GM19438 (cell line): ENCODE results near the gene GLDC.

ENCODE experiments used
- ATAC-seq: cut with Tn5 transposase; IDR thresholded peaks from one replicate; pipeline ENCODE4 v1.9.1; 2021; ENCODE audit warnings: low read depth; ENCODE audit not compliant: unreplicated experiment

GLDC gene

GRCh38 chr9:6525326-6526045 is 120.0 kb downstream of the GLDC start:
- ATAC-seq: no peak

GRCh38 chr9:6522263-6522662 is 123.3 kb downstream of the GLDC start:
- no peak for ATAC-seq

- ATAC-seq: no peak
These were observed 133.4 kb downstream of the GLDC start for GRCh38 chr9:6512085-6512657.

GRCh38 chr9:6506571-6506970 is 139.0 kb downstream of the GLDC start:
- no peak for ATAC-seq

- ATAC-seq: no peak
These were observed 143.1 kb downstream of the GLDC start for GRCh38 chr9:6502399-6502798.

GRCh38 chr9:6501526-6502210 is 143.9 kb downstream of the GLDC start:
- no peak for ATAC-seq

- ATAC-seq: no peak
These were observed 146.5 kb downstream of the GLDC start for GRCh38 chr9:6498982-6499381.

- ATAC-seq: no peak
These were observed 150.1 kb downstream of the GLDC start for GRCh38 chr9:6495466-6495865.

GRCh38 chr9:6490863-6491262 is 154.7 kb downstream of the GLDC start:
- no peak for ATAC-seq

- no peak for ATAC-seq
These were observed 156.4 kb downstream of the GLDC start for GRCh38 chr9:6489099-6489498.

- ATAC-seq: no peak
These were observed 157.1 kb downstream of the GLDC start for GRCh38 chr9:6488395-6488794.

GRCh38 chr9:6484210-6484609 is 161.3 kb downstream of the GLDC start:
- ATAC-seq: no peak
